BE2C (cell line): ENCODE results near the gene CPT2.

ENCODE experiments used
- DNase-seq: peaks from one replicate; pipeline ENCODE4 v3.0.0-alpha.2; 2020
- H3K27me3 ChIP-seq: fragments of 250-450 bp; sonication (Bioruptor Pico); 2 replicates; pipeline ENCODE4 v1.5.1; 2020; ENCODE audit warnings: mild to moderate bottlenecking
- H3K36me3 ChIP-seq: fragments of 250-450 bp; sonication (Bioruptor Pico); 2 replicates; pipeline ENCODE4 v1.5.1; 2020; ENCODE audit warnings: mild to moderate bottlenecking
- H3K4me1 ChIP-seq: fragments of 250-450 bp; sonication (Bioruptor Pico); 2 replicates; pipeline ENCODE4 v1.5.1; 2020
- H3K4me3 ChIP-seq: 2 replicates; pipeline ENCODE4 v1.5.1; 2011; ENCODE audit warnings: low read depth, low read length
- H3K9me3 ChIP-seq: fragments of 250-450 bp; sonication (Bioruptor Pico); 2 replicates; pipeline ENCODE4 v1.5.1; 2020
- TF ChIP-seq, protein P1 (sequence below): IDR thresholded peaks from 2 replicates; pipeline ENCODE4 v1.5.1; 2012; ENCODE audit warnings: mild to moderate bottlenecking, low read depth, low read length

CPT2 gene

DNA sequence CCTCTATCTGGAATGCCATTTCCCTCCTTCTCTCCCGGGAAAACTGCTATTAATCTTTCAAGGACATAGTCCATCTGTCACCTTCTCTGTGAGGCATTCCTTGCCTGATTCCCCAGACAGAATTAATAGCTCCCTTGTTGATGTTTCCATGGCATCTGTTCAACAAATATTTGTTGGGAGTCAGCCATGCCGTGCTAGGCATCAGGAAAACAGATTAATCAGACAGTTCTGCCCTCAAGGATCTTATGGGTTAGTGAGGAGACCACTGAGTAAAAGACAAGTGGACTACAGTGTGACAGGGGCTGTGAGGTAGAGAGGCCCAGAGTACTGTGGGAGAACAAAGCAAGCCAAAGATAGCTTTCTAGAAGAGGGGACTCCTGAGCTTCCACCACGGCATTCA lies 53.1 kb downstream of the CPT2 start:
- TF ChIP-seq, protein P1, sequence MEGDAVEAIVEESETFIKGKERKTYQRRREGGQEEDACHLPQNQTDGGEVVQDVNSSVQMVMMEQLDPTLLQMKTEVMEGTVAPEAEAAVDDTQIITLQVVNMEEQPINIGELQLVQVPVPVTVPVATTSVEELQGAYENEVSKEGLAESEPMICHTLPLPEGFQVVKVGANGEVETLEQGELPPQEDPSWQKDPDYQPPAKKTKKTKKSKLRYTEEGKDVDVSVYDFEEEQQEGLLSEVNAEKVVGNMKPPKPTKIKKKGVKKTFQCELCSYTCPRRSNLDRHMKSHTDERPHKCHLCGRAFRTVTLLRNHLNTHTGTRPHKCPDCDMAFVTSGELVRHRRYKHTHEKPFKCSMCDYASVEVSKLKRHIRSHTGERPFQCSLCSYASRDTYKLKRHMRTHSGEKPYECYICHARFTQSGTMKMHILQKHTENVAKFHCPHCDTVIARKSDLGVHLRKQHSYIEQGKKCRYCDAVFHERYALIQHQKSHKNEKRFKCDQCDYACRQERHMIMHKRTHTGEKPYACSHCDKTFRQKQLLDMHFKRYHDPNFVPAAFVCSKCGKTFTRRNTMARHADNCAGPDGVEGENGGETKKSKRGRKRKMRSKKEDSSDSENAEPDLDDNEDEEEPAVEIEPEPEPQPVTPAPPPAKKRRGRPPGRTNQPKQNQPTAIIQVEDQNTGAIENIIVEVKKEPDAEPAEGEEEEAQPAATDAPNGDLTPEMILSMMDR, result no peak
- Histone ChIP-seq H3K36me3 (peaks cover 2% of the 10 kb centered on the region), H3K9me3 (no peaks in the 10 kb centered on the region), H3K4me3 (no peak overlapping the region), H3K27me3 (no peaks in the 10 kb centered on the region), H3K4me1 (no peaks in the 10 kb centered on the region)
- no peak for DNase-seq

DNA sequence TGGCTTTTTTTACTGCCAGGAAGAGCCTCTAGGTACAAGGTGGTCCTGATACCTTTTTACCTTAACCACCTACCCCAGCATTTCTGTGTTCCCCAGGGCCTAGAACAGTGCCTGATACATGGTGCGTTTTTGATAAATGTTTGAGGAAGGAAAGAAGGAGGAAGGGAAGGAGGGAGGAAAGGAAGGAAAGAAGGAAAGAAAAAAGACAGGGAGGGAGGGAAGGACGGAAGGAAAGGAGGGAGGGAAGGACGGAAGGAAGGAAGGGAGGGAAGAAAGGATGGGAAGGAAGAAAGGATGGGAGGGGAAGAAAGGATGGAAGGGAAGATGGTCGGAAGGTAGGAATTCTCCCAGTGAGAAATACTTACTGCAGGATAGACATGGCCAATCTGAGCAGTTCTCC lies 53.7 kb downstream of the CPT2 start:
- DNase-seq, result no peak
- peaks cover 8% of the 10 kb centered on the region for H3K36me3 ChIP-seq
- H3K4me3 ChIP-seq, result no peak overlapping the region

DNA sequence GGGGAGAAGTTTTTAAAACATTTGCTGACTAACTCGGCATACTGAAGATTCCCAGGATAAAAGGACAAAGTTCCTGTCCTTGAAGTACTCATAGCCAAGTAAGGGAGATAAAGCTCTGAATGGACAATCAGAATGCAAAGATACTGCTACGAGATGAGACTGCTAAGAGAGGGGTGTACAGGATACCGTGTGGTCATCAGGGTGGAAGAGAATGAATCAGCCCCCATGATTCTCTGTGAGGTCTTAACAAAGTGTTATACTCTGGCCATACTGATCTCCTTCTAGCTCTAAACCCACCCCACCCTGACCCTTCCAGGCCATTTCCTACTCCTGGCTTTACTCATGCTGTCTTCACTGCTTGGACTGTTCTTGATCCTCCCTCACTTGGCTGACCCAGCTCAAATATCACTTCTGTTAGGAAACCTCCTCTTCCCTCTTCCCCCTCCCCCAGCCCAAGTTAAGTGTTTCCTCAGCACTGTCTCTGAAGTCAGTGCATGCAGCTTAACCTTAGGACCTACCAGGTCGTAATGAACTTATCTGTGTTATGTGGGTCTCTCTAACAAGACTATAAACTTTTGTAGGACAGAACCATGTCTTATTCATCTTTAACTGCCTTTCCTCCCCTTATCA lies 57.5 kb downstream of the CPT2 start:
- no peaks in the 10 kb centered on the region for H3K27me3 ChIP-seq
- H3K36me3 ChIP-seq, result peaks cover 13% of the 10 kb centered on the region
- DNase-seq, result no peak
- TF ChIP-seq, protein P1, result no peak
- H3K4me1 ChIP-seq, result no peaks in the 10 kb centered on the region
- H3K9me3 ChIP-seq, result no peaks in the 10 kb centered on the region
- H3K4me3 ChIP-seq, result no peak overlapping the region

More for the DNA sequence above, 53.7 kb downstream of the CPT2 start:
- Histone ChIP-seq H3K9me3 (no peaks in the 10 kb centered on the region), H3K4me1 (no peaks in the 10 kb centered on the region), H3K27me3 (no peaks in the 10 kb centered on the region)
- TF ChIP-seq, protein P1, result no peak

DNA sequence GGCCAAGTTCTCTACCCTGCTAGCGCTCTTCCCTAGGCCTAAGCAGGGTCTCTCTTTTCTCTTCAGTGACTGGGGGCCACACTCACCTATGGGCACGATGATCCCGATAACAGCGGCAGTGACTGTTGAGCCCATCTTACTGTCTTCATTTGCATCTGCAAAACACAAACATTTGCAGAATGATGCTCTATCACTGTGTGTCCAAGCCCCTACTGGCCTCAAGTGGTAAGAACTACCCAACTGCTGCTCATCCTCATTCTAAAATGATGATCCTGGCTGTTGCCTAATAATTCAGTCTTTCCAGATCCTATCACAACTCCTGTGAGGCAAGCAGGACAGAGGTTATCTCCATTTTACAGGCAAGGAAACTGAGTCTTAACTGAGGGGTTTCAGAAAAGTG lies 58.4 kb downstream of the CPT2 start:
- H3K36me3 ChIP-seq, result peaks cover 13% of the 10 kb centered on the region
- TF ChIP-seq, protein P1, result no peak
- no peak overlapping the region for H3K4me3 ChIP-seq

DNA sequence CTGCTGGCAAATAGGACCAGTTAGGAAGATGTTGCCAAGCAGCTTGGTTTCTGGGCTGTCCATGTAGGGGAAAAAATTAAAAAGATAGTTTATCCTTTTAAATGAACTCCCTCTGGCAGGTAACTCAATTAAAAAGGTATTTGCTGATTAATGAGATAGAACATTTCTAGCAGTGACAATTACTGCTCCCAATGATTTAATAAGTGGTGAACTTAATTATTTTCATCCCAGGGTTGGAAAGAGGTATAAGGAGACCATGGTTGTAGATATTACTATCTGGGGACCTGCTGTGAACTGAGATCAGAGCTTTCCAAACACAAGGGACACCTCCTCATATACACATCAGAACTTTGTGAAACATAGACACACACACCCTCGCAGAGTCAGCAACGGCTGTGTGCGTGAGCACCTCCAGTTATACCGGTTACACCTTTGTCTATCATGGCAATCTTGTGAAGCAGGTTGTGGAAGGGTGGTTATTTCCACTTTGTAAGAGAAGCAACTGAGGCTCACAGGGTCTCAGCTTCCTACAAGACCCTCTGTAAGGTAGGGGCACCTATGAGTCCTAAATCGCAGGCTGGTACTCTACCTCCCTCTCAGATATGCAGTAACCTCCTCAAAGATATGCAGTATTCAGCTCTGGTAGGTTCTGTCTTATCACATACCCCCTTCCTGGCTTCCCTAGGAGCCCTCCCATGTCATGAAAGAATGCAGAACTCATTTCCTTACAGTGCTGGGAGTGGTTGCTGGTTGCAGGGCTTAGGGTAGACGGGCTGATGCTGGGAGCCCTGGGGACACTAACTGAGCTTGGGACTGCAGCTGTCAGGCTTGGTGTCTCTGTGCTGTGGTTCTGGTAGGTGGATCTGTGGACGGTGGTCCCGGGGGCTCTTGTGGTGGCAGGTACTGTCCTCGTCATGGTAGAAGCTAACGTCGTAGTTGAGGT lies 60.2 kb downstream of the CPT2 start:
- H3K4me3 ChIP-seq, result no peak overlapping the region
- TF ChIP-seq, protein P1, result no peak
- H3K4me1 ChIP-seq, result no peaks in the 10 kb centered on the region
- no peaks in the 10 kb centered on the region for H3K27me3 ChIP-seq
- DNase-seq, result no peak
- no peaks in the 10 kb centered on the region for H3K9me3 ChIP-seq
- peaks cover 10% of the 10 kb centered on the region for H3K36me3 ChIP-seq

More for the DNA sequence above, 58.4 kb downstream of the CPT2 start:
- Histone ChIP-seq H3K27me3 (no peaks in the 10 kb centered on the region), H3K9me3 (no peaks in the 10 kb centered on the region), H3K4me1 (no peaks in the 10 kb centered on the region)
- DNase-seq, result no peak
